Gastrocnemius medialis (tissue), 4 donors: ENCODE data around the gene COL23A1. TPM values are rescaled to one million over a fixed set of nuclear protein-coding genes. Genes with fewer than 3 reads are reported as not detected.

Experiments
- ATAC-seq, 2 donors: fragments of 150-250 bp; one replicate each; pipeline ENCODE4 v1.9.1; 2016
- DNase-seq, 2 donors: peaks; one replicate each; pipeline ENCODE4 v3.0.0-alpha.2; 2019
- H3K27ac ChIP-seq, 4 donors: fragments of 200-600 bp; sonication (generic); 1 replicate in 1 of 4; 2 replicates in 3 of 4; pipeline ENCODE4 v1.5.1; 2016 to 2018; ENCODE audit warnings: mild to moderate bottlenecking in 2 of 4, moderate library complexity in 1 of 4
- H3K27me3 ChIP-seq, 3 donors: fragments of 200-600 bp; sonication (generic) in 2 of 3; 1 replicate in 1 of 3; 2 replicates in 2 of 3; pipeline versions ENCODE4 v1.5.1 to v1.6.0; 2016 to 2019; ENCODE audit warnings: mild to moderate bottlenecking in 1 of 3, moderate library complexity in 1 of 3
- H3K36me3 ChIP-seq, 2 donors: fragments of 200-600 bp; sonication (generic) in 1 of 2; one replicate each; pipeline ENCODE4 v1.5.1; 2017 to 2018
- H3K4me1 ChIP-seq, 2 donors: fragments of 200-600 bp; sonication (generic) in 1 of 2; one replicate each; pipeline ENCODE4 v1.5.1; 2016 to 2017; ENCODE audit warnings: mild to moderate bottlenecking in 2 of 2
- H3K4me3 ChIP-seq, 4 donors: fragments of 200-600 bp; sonication (generic) in 3 of 4; 1 replicate in 1 of 4; 2 replicates in 3 of 4; pipeline ENCODE4 v1.5.1; 2016 to 2019; ENCODE audit warnings: mild to moderate bottlenecking in 2 of 4
- H3K9me3 ChIP-seq, 3 donors: fragments of 200-600 bp; sonication (generic) in 2 of 3; 1 replicate in 1 of 3; 2 replicates in 2 of 3; pipeline ENCODE4 v1.5.1; 2016 to 2019
- CTCF ChIP-seq, 5 experiments: fragments of 450-650 bp in 3 of 5; fragments of 200-600 bp in 2 of 5; sonication (generic) in 2 of 5; IDR thresholded peaks in 4 of 5; conservative IDR thresholded peaks in 1 of 5; 1 replicate in 4 of 5; 2 replicates in 1 of 5; pipeline ENCODE4 v1.5.1; 2016 to 2019; ENCODE audit warnings: antibody characterized with exemption in 5 of 5, mild to moderate bottlenecking in 3 of 5, moderate library complexity in 3 of 5
- POLR2A ChIP-seq, 2 donors: fragments of 450-650 bp; IDR thresholded peaks; one replicate each; pipeline ENCODE4 v1.6.1; 2017; ENCODE audit warnings: antibody characterized with exemption in 2 of 2, mild to moderate bottlenecking in 2 of 2, moderate library complexity in 2 of 2
- in situ Hi-C, 4 donors: fragments of 200-750 bp; cut with MboI; loops; one replicate each; pipeline versions ENCODE4 v1.15.0 to v1.8.0; 2017; ENCODE audit warnings: low sequenced_read_pairs in 4 of 4
- intact Hi-C: fragments of 100-400 bp; cut with DNase I; formaldehyde crosslinking; loops from one replicate; pipeline ENCODE4 v1.15.1; 2023; ENCODE audit warnings: low total_unique reads
- total RNA-seq, 4 donors: library from RNA; depleted of rRNA; stranded (reverse); fragments of >200 nt; gene quantifications; one replicate each; pipeline versions ENCODE4 v1.1.0 to v1.2.3, GENCODE V29; 2016

The COL23A1 gene
- total RNA-seq, 4 donors from 2014 or later = 0.62 to 1.1 (median 0.97) TPM; not detected in 1

GRCh38 chr5:178323961-178324360 is 266.2 kb downstream of the COL23A1 start:
- Histone ChIP-seq H3K27ac (no peak overlapping the region), H3K36me3 (no peaks in the 10 kb centered on the region), H3K4me1 (peaks cover 4 to 5% of the 10 kb centered on the region in 2 donors), H3K27me3 (no peaks in the 10 kb centered on the region), H3K4me3 (no peak overlapping the region), H3K9me3 (no peaks in the 10 kb centered on the region)
- in situ Hi-C loops = no loop called here
- intact Hi-C loops = no loop called here
- no peak for DNase-seq
- TF ChIP-seq CTCF (IDR thresholded peaks at IDR 0.05 in 4 of 5, conservative IDR thresholded peaks at IDR 0.05 in 1 of 5) = no peak
- TF ChIP-seq POLR2A (IDR thresholded peaks at IDR 0.05) = no peak
- no peak for ATAC-seq

- Histone ChIP-seq H3K9me3 (no peaks in the 10 kb centered on the region), H3K27ac (no peak overlapping the region), H3K36me3 (no peaks in the 10 kb centered on the region), H3K4me1 (peaks cover 4 to 5% of the 10 kb centered on the region in 2 donors), H3K4me3 (no peak overlapping the region), H3K27me3 (no peaks in the 10 kb centered on the region)
- TF ChIP-seq CTCF (IDR thresholded peaks at IDR 0.05 in 4 of 5, conservative IDR thresholded peaks at IDR 0.05 in 1 of 5) (no peak), POLR2A (IDR thresholded peaks at IDR 0.05) (no peak)
- in situ Hi-C loops (no loop called here), intact Hi-C loops (no loop called here)
- no peak for ATAC-seq
- DNase-seq = no peak
Measured at GRCh38 chr5:178323541-178323865, 266.7 kb downstream of the COL23A1 start.

GRCh38 chr5:178322736-178323540 is 267.3 kb downstream of the COL23A1 start:
- intact Hi-C loops = no loop called here
- Histone ChIP-seq H3K4me3 (no peak overlapping the region), H3K36me3 (no peaks in the 10 kb centered on the region), H3K9me3 (no peaks in the 10 kb centered on the region), H3K4me1 (peaks cover 4 to 5% of the 10 kb centered on the region in 2 donors), H3K27me3 (no peaks in the 10 kb centered on the region), H3K27ac (no peak overlapping the region)
- TF ChIP-seq CTCF (IDR thresholded peaks at IDR 0.05 in 4 of 5, conservative IDR thresholded peaks at IDR 0.05 in 1 of 5) (no peak), POLR2A (IDR thresholded peaks at IDR 0.05) (no peak)
- ATAC-seq = no peak
- in situ Hi-C loops = no loop called here
- no peak for DNase-seq

- H3K9me3 ChIP-seq = no peaks in the 10 kb centered on the region
- no peak overlapping the region for H3K27ac ChIP-seq
- H3K36me3 ChIP-seq = no peaks in the 10 kb centered on the region
- no peaks in the 10 kb centered on the region for H3K27me3 ChIP-seq
- no peak for ATAC-seq
- intact Hi-C loops (no loop called here), in situ Hi-C loops (no loop called here)
- H3K4me3 ChIP-seq = no peak overlapping the region
- TF ChIP-seq POLR2A (IDR thresholded peaks at IDR 0.05) (no peak), CTCF (IDR thresholded peaks at IDR 0.05 in 4 of 5, conservative IDR thresholded peaks at IDR 0.05 in 1 of 5) (no peak)
- DNase-seq = no peak
- no peaks in the 10 kb centered on the region for H3K4me1 ChIP-seq
Measured at GRCh38 chr5:178320281-178320855, 269.8 kb downstream of the COL23A1 start.
